GM23248 (cell line): ENCODE data around the gene KRT13. TPM values are rescaled to one million over a fixed set of nuclear protein-coding genes. Genes with fewer than 3 reads are reported as not detected.

ENCODE experiments used
- DNase-seq: peaks from one replicate; pipeline ENCODE4 v3.0.0-alpha.2; 2015
- H2AFZ ChIP-seq: fragments of 200-600 bp; sonication (generic); 2 replicates; pipeline ENCODE4 v1.6.1; 2016; ENCODE audit warnings: antibody characterized with exemption
- H3F3A ChIP-seq: fragments of 200-600 bp; sonication (generic); 2 replicates; pipeline ENCODE4 v1.6.1; 2016; ENCODE audit warnings: mild to moderate bottlenecking, antibody characterized with exemption, mixed run types; ENCODE audit not compliant: insufficient read depth
- H3K27ac ChIP-seq: fragments of 200-600 bp; sonication (generic); 2 replicates; pipeline ENCODE4 v1.5.1; 2016; ENCODE audit warnings: mild to moderate bottlenecking
- H3K27me3 ChIP-seq: fragments of 200-600 bp; sonication (generic); replicated peaks from 2 replicates; pipeline ENCODE4 v1.6.1; 2016; ENCODE audit warnings: mild to moderate bottlenecking; ENCODE audit not compliant: insufficient read depth
- H3K36me3 ChIP-seq: fragments of 200-600 bp; sonication (generic); 2 replicates; pipeline ENCODE4 v1.6.1; 2016; ENCODE audit warnings: low read depth, mild to moderate bottlenecking
- H3K4me1 ChIP-seq: fragments of 200-600 bp; sonication (generic); 2 replicates; pipeline ENCODE4 v1.6.1; 2016; ENCODE audit warnings: mild to moderate bottlenecking; ENCODE audit not compliant: insufficient read depth
- H3K4me2 ChIP-seq: fragments of 200-600 bp; sonication (generic); one replicate; pipeline ENCODE4 v1.6.1; 2016; ENCODE audit warnings: mild to moderate bottlenecking; ENCODE audit not compliant: unreplicated experiment
- H3K4me3 ChIP-seq: fragments of 200-600 bp; sonication (generic); 2 replicates; pipeline ENCODE4 v1.5.1; 2016; ENCODE audit warnings: mild to moderate bottlenecking
- H3K79me2 ChIP-seq: fragments of 200-600 bp; sonication (generic); 2 replicates; pipeline ENCODE4 v1.6.1; 2016; ENCODE audit warnings: mild to moderate bottlenecking; ENCODE audit not compliant: insufficient read depth
- H3K9ac ChIP-seq: fragments of 200-600 bp; sonication (generic); 2 replicates; pipeline ENCODE4 v1.6.1; 2016; ENCODE audit warnings: mild to moderate bottlenecking
- H3K9me2 ChIP-seq: fragments of 200-600 bp; sonication (generic); 2 replicates; pipeline ENCODE4 v1.6.1; 2016; ENCODE audit warnings: mixed run types, mild to moderate bottlenecking, moderate library complexity; ENCODE audit not compliant: insufficient read depth
- H3K9me3 ChIP-seq: fragments of 200-600 bp; sonication (generic); one replicate; pipeline ENCODE4 v1.6.1; 2017; ENCODE audit warnings: low read depth
- H4K20me1 ChIP-seq: fragments of 200-600 bp; sonication (generic); 2 replicates; pipeline ENCODE4 v1.6.0; 2016; ENCODE audit not compliant: insufficient read depth
- EZH2 ChIP-seq: fragments of 200-600 bp; sonication (generic); IDR thresholded peaks from 2 replicates; pipeline ENCODE4 v1.6.1; 2018; ENCODE audit warnings: antibody characterized with exemption, mild to moderate bottlenecking; ENCODE audit not compliant: insufficient read depth, poor library complexity, severe bottlenecking
- EZH2phosphoT487 ChIP-seq: fragments of 200-600 bp; sonication (generic); IDR thresholded peaks from 2 replicates; pipeline ENCODE4 v1.6.1; 2018; ENCODE audit warnings: antibody characterized with exemption, moderate library complexity, mild to moderate bottlenecking, low read depth; ENCODE audit not compliant: insufficient read depth
- WGBS, 2 experiments: methylation state at CpG; one replicate each; pipeline ENCODE4 v1.1.6; 2015 to 2017; ENCODE audit warnings: low lambda C conversion rate in 2 of 2, low coverage in 1 of 2; ENCODE audit errors: missing lambda C conversion rate in 2 of 2; 5-methylcytosine and 5-hydroxymethylcytosine counted together
- in situ Hi-C: fragments of 300-500 bp; cut with MboI; formaldehyde crosslinking; loops from 2 replicates; pipeline ENCODE4 v1.15.0; 2020
- polyA plus RNA-seq: library from polyadenylated mRNA; unstranded; fragments of >200 nt; fragmentation: Nextera tagmentation; extraction: Ambion mirVana; gene quantifications from 2 replicates; pipeline ENCODE4 v1.2.1, GENCODE V29; 2016
- total RNA-seq: library from RNA; depleted of rRNA; stranded (reverse); fragments of >200 nt; shearing (Covaris generic); gene quantifications from 2 replicates; pipeline ENCODE4 v1.2.3, GENCODE V29; 2014

Gene KRT13
- total and polyA plus RNA-seq, 2 experiments from 2014 or later, result not detected

DNA sequence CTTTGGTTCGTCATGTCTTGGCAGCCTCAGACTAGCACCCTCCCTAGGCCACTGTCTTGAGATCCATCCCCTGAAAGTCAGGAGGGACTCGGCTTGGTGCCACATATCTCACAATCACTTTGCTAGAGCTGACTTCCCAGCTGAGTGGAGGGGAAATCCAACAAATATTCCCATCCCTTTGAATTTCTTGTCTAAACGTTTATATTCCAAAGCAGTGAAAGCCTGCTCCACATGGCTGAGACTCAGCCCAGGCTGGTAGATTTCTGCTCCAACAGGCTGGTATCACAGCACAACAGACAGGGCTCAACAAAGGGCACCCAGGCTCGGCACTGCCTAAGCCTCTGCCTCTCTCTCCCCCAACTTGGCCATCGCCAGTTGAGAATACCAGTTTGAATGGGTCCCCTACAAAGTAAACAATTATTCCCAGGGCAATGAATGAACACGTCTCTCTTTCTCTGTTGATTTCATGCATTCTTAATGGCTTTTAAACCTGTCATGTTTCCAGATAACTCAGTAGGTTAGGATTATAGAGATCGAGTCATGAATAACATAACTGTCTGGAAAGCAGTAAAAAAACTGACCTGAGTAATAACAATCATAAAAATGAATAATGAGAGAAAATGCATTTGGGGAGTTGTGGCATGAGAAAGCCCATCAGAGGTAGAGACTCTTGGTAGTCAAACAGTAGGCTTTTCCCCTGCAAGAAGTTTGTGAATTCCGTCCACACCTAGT lies 1.0 kb downstream of the KRT13 start:
- Histone ChIP-seq H3K4me3 (no peak overlapping the region), H2AFZ (no peak overlapping the region), H3F3A (no peaks in the 10 kb centered on the region), H3K9ac (no peak overlapping the region), H3K27ac (no peak overlapping the region), H3K27me3 (no peaks in the 10 kb centered on the region), H3K36me3 (no peaks in the 10 kb centered on the region), H3K9me2 (no peaks in the 10 kb centered on the region), H4K20me1 (no peaks in the 10 kb centered on the region), H3K4me2 (no peak overlapping the region), H3K9me3 (no peaks in the 10 kb centered on the region), H3K79me2 (no peaks in the 10 kb centered on the region), H3K4me1 (peaks cover 10% of the 10 kb centered on the region)
- in situ Hi-C loops, result no loop called here
- peak; percentile 28 for DNase-seq
- TF ChIP-seq EZH2phosphoT487 (no peak), EZH2 (no peak)
- 69 to 71% methylated on average over 8 of the region's 8 CpGs for WGBS, 2 experiments

GRCh38 chr17:41503202-41503601 lies 2.2 kb downstream of the KRT13 start:
- Histone ChIP-seq H3K9me3 (no peaks in the 10 kb centered on the region), H3K27me3 (no peaks in the 10 kb centered on the region), H3K4me2 (no peak overlapping the region), H4K20me1 (no peaks in the 10 kb centered on the region), H3F3A (no peaks in the 10 kb centered on the region), H3K27ac (no peak overlapping the region), H3K9me2 (no peaks in the 10 kb centered on the region), H3K79me2 (no peaks in the 10 kb centered on the region), H3K4me1 (peaks cover 13% of the 10 kb centered on the region), H3K4me3 (no peak overlapping the region), H3K36me3 (no peaks in the 10 kb centered on the region), H2AFZ (no peak overlapping the region), H3K9ac (no peak overlapping the region)
- in situ Hi-C loops, result no loop called here
- 85 to 87% methylated on average over 9 of the region's 9 CpGs for WGBS, 2 experiments
- no peak for DNase-seq
- TF ChIP-seq EZH2phosphoT487, result no peak
- no peak for TF ChIP-seq EZH2

DNA sequence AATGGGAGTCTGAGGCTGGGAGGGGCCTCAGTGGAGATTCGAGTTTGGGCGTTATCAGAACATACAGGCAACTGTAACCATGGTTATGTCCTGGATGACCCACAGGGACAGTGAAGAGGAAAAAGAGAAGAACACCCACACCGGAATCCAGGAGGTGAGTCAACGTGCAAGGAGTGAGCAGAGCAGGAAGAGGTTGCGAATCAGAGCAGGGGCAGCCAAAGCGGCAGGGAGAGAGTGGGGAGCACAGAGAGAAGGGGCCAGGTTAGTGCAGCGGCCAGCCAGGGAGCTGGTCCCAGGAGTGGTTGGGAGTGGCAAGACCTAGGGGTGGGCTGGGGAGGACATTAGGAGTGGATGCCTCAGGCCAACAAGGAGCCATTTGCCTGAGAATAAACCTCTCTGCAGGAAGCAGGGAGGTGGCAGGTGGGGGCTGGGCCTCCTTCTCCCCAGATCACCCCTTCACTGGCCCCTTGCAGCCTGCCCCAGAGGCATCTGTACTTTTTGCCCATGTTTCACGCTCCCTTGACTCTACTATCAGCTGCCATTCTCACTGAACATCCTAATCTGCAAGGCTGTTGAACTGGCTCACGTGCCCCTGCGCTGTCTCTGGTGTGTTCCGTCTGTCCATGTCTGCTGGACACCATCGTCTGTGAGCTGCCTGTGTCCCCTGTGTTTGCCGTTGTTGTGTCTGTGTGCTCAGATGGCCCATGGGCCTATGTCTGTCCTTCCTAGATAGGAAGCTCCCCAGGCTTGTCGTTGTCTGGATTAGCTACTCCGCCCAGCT lies 5.1 kb downstream of the KRT13 start:
- Histone ChIP-seq H2AFZ (peak overlapping the region; percentile 45; the same call in 1 of the 2 replicates), H3K27ac (no peak overlapping the region), H3F3A (no peaks in the 10 kb centered on the region), H4K20me1 (no peaks in the 10 kb centered on the region), H3K9me3 (no peaks in the 10 kb centered on the region), H3K9ac (no peak overlapping the region), H3K4me2 (no peak overlapping the region), H3K36me3 (no peaks in the 10 kb centered on the region), H3K4me3 (no peak overlapping the region), H3K4me1 (peaks cover 16% of the 10 kb centered on the region), H3K9me2 (no peaks in the 10 kb centered on the region), H3K79me2 (no peaks in the 10 kb centered on the region), H3K27me3 (no peaks in the 10 kb centered on the region)
- DNase-seq, result peak; percentile 86
- TF ChIP-seq EZH2phosphoT487 (no peak), EZH2 (no peak)
- in situ Hi-C loops, result no loop called here
- 54 to 57% methylated on average over 15 of the region's 15 CpGs for WGBS, 2 experiments

DNA sequence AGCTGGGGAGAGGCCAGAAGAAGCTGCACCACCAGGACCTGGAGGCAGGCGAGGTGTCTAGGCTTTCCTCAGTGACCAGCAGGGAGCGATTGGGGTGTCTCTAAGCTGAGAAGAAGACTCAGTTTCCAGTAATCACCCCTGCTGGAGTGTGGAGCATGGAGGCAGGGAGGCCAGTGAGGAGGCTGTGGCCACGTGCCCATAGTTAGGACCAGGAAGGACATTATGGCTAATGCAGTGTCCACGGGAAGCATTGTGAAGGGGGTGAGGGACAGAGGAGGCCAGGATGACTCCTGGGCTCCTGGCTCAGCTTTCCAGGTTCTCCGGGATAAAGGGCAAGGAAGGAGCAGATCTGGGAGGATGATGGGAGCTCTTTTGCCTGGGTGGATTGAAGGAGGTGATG lies 5.7 kb downstream of the KRT13 start:
- Histone ChIP-seq H3K27ac (peak overlapping the region; percentile 6; the same call in 1 of the 2 replicates), H3K4me2 (no peak overlapping the region), H3K9me2 (no peaks in the 10 kb centered on the region), H3K4me3 (no peak overlapping the region), H3K27me3 (no peaks in the 10 kb centered on the region), H3F3A (no peaks in the 10 kb centered on the region), H3K9ac (no peak overlapping the region), H3K79me2 (no peaks in the 10 kb centered on the region), H2AFZ (peak overlapping the region; percentile 45; the same call in 1 of the 2 replicates), H4K20me1 (no peaks in the 10 kb centered on the region), H3K36me3 (no peaks in the 10 kb centered on the region), H3K9me3 (no peaks in the 10 kb centered on the region), H3K4me1 (peaks cover 18% of the 10 kb centered on the region)
- 92 to 97% methylated on average over 5 of the region's 5 CpGs for WGBS, 2 experiments
- in situ Hi-C loops, result no loop called here
- TF ChIP-seq EZH2phosphoT487 (no peak), EZH2 (no peak)
- DNase-seq, result no peak
